Activated CD4-positive, alpha-beta T cell treated with anti-CD3 and anti-CD28 coated beads for 24 hours (primary cell): Measurements from ENCODE around the gene ALK.

Experiments
- DNase-seq, 2 donors: peaks; one replicate each; pipeline ENCODE4 v3.0.0-alpha.2; 2020; ENCODE audit warnings: low read depth in 2 of 2

The ALK gene

GRCh38 chr2:29579495-29580169, 341.8 kb downstream of the ALK start:
- no peak for DNase-seq

DNA sequence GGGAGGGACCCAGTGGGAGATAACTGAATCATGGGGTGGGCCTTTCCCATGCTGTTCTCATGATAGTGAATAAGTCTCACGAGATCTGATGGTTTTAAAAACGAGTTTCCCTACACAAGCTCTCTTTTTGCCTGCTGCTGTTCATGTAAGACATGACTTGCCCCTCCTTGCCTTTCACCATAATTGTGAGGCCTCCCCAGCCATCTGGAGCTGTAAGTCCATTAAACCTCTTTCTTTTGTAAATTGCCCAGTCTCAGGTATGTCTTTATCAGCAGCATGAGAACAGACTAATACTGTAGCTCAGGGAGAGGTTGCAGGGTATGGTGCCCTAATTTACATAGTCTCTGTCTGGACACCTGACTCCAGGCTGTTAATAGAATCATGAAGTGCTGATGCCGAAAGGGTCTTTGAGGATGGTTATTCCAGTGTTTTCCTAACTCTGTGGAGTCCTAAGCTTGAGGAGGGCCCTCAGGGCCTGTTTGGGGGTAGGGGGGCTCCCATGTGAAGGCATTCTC, 343.2 kb downstream of the ALK start:
- no peak for DNase-seq

DNA sequence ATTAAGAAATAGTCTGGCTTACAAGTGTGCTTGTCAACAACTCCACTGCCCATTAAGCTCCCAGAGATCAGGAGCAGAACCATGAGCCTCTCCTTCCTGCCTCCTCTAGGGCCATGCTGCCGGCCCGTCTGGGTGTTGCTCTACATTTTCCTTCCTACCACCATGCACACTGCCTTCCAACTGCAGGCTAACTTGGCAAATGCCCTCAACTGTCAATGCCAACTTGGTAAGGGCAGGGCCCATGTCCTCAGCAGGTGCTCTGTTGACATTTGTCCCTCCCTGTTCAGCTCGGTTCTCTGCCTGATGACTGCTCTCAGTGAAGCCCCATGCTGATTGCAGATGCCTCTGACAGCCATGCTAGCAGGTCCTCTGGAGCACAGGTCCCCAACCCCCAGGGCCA, 345.2 kb downstream of the ALK start:
- DNase-seq = no peak

GRCh38 chr2:29575370-29575890, 346.0 kb downstream of the ALK start:
- no peak for DNase-seq

DNA sequence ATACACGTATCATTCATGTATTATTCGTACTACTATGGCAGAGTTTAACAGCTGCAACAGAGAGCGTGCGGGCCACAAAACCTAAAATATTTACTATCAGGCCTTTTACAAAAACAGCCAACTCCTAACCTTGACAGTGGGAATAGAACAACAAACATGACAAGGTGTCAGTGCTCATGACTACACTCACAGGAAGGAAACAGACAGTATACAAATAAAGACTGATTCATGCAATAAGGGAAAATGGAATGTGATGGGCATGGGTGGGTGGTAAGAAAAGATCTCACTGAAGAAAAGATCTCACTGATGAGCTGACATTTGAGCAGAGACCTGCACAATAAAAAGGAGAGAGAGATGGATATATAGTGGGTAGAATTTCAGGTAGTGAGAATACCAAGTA, 347.8 kb downstream of the ALK start:
- no peak for DNase-seq

- no peak for DNase-seq
Measured at GRCh38 chr2:29573147-29573546, 348.2 kb downstream of the ALK start.

GRCh38 chr2:29570539-29570938, 350.8 kb downstream of the ALK start:
- no peak for DNase-seq

DNA sequence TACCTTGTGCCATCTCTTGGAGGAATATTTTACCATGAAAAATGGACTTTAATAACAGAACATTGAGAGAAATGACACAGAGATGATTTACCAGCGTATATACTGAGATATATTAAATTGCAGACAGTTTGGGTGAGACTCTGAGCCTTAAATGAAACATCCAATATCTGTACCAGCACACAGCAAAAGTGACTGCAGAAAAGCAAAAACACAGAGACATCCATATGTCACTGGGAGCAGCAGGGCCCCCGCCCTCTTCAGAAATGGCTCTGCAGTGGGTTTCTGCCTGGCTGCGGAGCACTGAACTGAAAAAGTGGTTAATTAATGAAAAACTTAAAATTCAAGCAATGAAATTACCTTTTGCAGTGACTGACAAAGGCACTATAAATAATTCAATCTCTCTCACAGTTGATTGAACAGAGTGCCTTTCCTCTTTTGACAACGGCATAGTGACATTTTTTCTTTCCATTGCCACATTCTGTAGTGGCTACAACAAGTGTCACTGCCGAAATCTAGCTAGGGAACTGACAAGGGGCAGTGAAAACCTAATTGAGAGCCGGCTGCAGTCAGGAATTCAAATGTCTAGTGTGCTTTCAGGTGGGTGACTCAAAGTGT, 353.4 kb downstream of the ALK start:
- DNase-seq = no peak

DNA sequence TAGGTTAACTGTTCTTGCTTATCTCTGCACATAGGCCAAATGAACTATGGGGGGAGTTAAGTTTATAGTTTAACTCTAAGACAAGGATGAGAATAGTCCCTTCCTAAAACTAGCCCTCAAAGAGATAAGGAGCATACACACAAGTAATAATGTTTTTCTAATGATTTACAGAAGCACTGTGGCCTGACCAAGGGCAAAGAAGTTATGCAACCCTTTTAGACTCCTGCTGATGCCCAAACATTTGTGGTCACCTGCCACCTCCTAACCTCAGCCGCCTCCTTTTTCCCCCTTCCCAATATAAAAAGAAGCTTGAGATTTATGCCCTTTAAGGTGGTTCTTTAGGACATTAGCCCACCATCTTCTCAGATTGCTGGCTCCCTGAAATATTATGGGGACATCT, 357.7 kb downstream of the ALK start:
- DNase-seq = no peak

- no peak for DNase-seq
Measured at GRCh38 chr2:29562896-29563295, 358.5 kb downstream of the ALK start.

GRCh38 chr2:29562319-29562718, 359.1 kb downstream of the ALK start:
- DNase-seq = no peak

DNA sequence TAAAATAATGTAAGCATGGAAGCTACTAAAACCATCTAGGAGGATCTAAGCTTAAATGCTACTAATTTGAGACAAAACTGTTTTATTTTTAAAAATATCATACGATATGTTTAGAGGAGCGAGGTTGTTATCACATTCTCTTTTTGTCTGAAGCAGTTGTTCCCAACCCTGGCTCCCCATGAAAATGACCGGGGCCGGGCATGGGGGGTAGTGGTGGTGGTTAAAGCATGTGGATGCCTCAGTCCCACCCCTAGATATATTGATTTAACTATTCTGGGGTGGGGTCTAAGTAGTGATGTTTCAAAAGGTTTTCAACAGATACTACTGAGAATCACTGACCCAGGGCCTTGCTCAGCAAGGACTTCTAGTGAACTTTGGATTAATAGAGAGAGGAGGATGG, 359.8 kb downstream of the ALK start:
- no peak for DNase-seq

- no peak for DNase-seq
Measured at GRCh38 chr2:29561181-29561580, 360.2 kb downstream of the ALK start.

DNA sequence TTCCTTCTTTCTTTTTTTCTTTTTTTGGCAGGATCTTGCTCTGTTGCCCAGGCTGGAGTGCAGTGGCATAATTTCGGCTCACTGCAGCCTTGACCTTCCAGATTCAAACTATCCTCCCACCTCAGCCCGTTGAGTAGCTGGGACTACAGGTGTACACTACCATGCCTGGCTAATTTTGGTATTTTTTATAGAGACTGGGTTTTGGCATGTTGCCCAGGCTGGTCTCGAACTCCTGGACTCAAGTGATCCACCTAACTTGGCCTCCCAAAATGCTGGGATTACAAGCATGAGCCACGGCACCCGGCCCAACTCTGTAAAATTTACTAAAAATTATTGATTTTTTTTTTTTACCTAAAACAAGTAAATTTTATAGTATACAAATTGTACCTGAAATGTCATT, 360.8 kb downstream of the ALK start:
- DNase-seq = no peak

DNA sequence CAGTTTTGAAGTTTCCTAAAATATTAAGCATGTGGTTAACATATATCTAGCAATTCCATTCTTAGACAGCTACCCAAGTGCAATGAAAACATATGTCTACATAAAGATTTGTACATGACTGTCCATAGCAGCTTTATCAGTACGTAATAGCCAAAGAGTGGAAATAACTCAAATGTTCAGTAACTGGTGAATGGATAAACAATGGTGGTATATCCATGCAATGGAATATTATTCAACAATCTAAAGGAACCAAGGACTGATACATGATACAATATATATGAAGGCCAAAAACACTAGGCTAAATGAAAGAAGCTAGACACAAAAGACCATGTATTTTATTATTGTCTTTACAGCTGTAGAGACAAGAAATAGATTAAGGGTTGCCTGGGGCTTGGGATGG, 361.4 kb downstream of the ALK start:
- no peak for DNase-seq

GRCh38 chr2:29559578-29559977, 361.8 kb downstream of the ALK start:
- no peak for DNase-seq

DNA sequence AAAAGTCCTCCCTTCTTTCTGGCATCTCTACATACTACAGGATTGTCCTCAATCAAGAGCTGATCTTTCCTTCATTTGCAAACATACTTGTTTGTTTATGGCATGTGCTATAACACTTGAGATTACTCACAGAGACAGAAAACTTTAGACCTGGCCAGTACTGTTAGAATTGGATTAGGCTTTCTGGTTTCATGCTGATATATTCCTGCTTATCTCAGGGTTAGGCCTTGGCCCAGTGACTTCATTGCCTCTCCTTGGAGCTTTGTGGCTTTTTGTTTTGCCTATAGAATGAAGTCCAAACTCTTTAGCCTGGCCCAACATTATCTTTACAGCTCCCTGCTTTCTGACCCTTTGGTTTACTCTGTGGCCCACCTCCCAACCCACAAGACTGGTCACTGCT, 363.3 kb downstream of the ALK start:
- DNase-seq = no peak

GRCh38 chr2:29557268-29557667, 364.1 kb downstream of the ALK start:
- DNase-seq = no peak

- DNase-seq = no peak
Measured at GRCh38 chr2:29549069-29549380, 372.4 kb downstream of the ALK start.

DNA sequence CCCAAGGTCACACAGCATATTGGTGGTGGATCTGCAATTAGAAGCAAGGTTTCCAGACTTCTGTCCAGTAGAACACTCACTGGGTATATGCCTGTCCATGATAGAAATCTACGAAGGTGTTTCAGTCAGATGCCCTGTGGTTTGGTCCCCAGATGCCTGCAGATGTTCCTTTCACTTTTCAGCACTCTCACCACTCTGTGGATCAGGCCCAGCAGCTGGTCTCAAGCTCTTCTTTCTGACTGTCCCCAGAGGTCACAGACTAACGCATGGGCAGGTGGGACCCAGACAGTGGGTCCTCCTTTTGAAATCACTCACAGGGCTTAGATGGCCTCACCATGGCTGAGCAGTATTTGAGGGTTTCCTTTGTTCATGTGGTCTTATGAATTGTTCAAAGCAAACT, 376.5 kb downstream of the ALK start:
- no peak for DNase-seq

GRCh38 chr2:29544031-29544430, 377.4 kb downstream of the ALK start:
- DNase-seq = no peak

- DNase-seq = no peak
Measured at GRCh38 chr2:29535188-29535587, 386.2 kb downstream of the ALK start.

DNA sequence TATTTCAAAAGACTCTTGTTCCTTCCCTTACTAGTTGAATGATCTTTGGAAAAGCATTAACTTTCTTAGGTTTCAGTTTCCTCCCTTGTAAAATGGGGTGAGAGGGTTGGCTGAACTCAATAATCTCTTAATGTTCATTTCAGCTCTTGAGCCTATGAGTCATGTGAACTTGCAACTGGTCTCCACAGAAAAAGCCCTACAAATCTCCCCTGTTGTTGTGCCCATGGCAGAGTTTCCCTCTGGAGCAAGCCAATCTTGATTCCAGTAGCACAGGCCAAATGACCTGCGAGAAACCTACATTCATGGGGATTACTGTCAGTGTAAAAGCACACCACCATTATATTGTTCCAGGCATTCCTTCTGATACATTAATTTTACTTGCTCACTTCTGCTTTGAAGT, 388.9 kb downstream of the ALK start:
- no peak for DNase-seq

DNA sequence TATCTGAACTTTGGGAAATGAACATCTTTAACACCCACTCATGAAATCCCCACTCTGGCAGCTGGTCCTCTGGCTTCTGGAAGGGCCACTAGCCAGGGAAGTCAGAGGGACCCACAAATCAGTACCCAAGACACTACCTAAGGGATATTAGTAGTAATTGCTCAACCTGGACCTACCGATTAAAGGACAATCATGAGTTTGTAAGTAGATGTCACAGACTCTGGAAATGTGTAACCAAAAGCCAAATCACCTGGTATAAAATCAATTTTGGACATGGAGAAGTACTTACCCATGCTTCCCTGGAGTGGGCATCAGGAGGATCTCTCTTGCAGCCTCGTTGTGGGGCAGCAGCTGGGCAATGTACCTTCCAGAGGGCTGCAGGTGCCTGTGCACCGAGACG, 389.8 kb downstream of the ALK start:
- no peak for DNase-seq
